Astrocyte (in vitro differentiated cells and primary cell): ENCODE data around the gene SOX1.

Experiments
- CTCF ChIP-seq: IDR thresholded peaks from 2 replicates; pipeline ENCODE4 v1.5.1; 2011; ENCODE audit warnings: low read depth, mild to moderate bottlenecking, inconsistent platforms, low read length, moderate library complexity; ENCODE audit not compliant: insufficient read depth
- EZH2 ChIP-seq: IDR thresholded peaks from 2 replicates; pipeline ENCODE4 v1.6.1; 2012; ENCODE audit warnings: mild to moderate bottlenecking, low read length, inconsistent platforms; ENCODE audit not compliant: insufficient read depth

- TF ChIP-seq CTCF (no peak), EZH2 (no peak)
Observed at GRCh38 chr13:112072534-112073244, 5.7 kb downstream of the SOX1 start.
